Measurements from ENCODE around the gene TRIM26.

GRCh38 chr6:30185846-30186484 is 27.2 kb downstream of the TRIM26 start:
- TF ChIP-seq CTCF (IDR thresholded peaks at IDR 0.05) (no peak), POLR2A (IDR thresholded peaks at IDR 0.05) (no peak)
